ENCODE measurements around the gene ZNF35. TPM values are rescaled to one million over a fixed set of nuclear protein-coding genes. Genes with fewer than 3 reads are reported as not detected.

ZNF35 gene
- 2.4 and 15.1 TPM in 2 replicates for total RNA-seq

GRCh38 chr3:44648564-44649229, at the start of gene ZNF35:
TSS of gene ZNF35 (plus strand) at chr3:44648732. CDS start at chr3:44651068, 2,336 bp downstream.

DNA sequence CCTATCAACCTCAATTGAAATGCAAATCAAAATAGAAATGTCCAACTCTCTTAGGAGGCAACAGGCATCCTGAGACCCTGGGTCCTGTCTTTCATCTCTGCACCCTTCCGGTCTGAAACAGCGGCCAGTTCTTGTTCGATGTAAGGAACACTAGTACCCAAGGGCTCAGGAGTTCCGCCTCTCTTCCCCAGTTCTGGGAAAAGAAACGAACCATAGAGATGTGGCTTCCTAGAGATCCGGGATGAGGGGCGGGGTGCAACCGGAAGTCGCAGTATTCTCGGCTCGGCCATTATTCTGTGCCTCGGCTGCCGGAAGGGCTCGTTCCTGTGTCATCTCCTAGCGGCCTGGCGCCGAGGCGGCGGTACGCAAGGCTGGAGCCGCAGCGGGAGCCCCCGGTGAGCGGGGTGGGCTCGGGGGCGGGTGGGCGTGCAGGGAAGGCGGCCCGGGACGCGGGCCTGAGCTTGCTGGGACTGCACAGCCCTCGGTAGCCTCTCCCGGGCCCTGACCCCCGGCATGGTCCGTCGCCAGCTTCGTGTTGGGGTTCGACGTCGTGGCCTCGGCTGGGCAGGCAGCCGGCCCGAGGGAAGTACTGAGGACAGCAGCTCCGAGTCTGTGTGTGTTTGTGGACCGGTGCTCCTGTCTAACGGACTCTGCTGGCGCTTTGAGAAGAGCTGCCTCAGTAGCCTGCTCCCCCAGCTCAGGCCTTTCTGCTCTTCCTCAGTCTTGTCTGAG, 23.6 kb upstream of the ZNF35 start, which contains the start of gene ZNF197:
ZNF197 (plus strand) TSS at position 288 of the 732 bp plus-strand sequence. CDS start 4,119 bp downstream, outside the sequence.

Other genes starting within 250 kb of the ZNF35 start
- gene ZNF445, start 171.1 kb upstream of the ZNF35 start, total RNA-seq = 4.1 and 4.5 TPM in 2 replicates
- 4.6 and 5.7 TPM in 2 replicates for gene ZKSCAN7, start 93.5 kb upstream of the ZNF35 start, total RNA-seq
- 1.3 and 1.9 TPM in 2 replicates for gene ZNF660, start 63.8 kb upstream of the ZNF35 start, total RNA-seq
- gene ZNF197, start 23.7 kb upstream of the ZNF35 start, total RNA-seq = 11.5 and 12.7 TPM in 2 replicates
- 4.1 and 4.6 TPM in 2 replicates for gene ZNF502, start 63.9 kb downstream of the ZNF35 start, total RNA-seq
- gene ZNF501, start 80.9 kb downstream of the ZNF35 start, total RNA-seq = 3.7 and 8.9 TPM in 2 replicates
- gene KIAA1143, start 112.9 kb downstream of the ZNF35 start, total RNA-seq = 13.2 and 17.2 TPM in 2 replicates
- 0.94 and 2.0 TPM in 2 replicates for gene KIF15, start 113.1 kb downstream of the ZNF35 start, total RNA-seq
- 33.5 and 57.5 TPM in 2 replicates for gene TMEM42, start 213.2 kb downstream of the ZNF35 start, total RNA-seq
- gene TGM4, start 225.9 kb downstream of the ZNF35 start, total RNA-seq = 0.17 TPM in 1 of 2 replicates, not detected in the other